SK-N-MC (cell line): ENCODE results near the gene ADAMTS12.

ENCODE experiments used
- EZH2 ChIP-seq: fragments of 200-600 bp; sonication (generic); IDR thresholded peaks from one replicate; pipeline ENCODE4 v1.6.1; 2017; ENCODE audit warnings: antibody characterized with exemption
- FOXP2 ChIP-seq: optimal IDR thresholded peaks from 2 replicates; pipeline ENCODE3; 2011; ENCODE audit warnings: mild to moderate bottlenecking, moderate library complexity; ENCODE audit not compliant: insufficient read depth; ENCODE audit errors: extremely low read length, control extremely low read depth
- POLR2AphosphoS5 ChIP-seq: IDR thresholded peaks from 2 replicates; pipeline ENCODE4 v1.6.1; 2012; ENCODE audit warnings: mild to moderate bottlenecking, low read depth, low read length, borderline replicate concordance

DNA sequence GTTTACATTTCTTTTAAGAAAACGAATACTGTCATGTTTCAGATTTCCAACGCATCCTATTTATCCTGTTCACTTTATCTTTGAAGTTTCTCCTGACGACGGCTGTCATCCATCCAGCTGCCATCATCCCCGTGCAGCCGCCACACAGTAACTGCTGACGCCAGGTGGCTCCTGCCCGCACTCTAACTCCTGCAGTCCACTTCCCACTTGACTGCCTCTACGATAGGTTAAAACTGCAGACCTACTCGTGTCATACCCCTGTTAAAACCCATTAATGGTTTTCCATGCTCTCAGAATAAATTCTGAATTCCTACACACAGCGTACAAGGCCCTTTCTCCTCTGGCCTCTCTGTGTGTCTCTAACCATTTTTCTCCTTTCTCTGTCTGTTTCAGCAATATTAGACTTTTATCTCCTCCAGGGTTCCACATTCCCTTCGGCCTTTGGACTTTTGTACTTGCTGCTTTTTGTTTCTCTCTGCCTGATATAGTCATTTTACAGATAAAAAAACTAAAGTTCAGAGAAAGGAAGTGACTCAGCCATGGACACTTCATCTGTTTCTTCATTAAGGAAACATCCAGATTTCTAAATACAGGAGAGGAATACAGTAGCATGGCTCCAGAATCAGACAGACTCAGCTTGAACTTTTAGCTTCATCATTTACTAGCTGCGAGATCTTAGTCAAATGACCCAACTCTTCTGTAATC, 84.9 kb downstream of the ADAMTS12 start:
- TF ChIP-seq POLR2AphosphoS5 = no peak
- no peak for TF ChIP-seq FOXP2
- TF ChIP-seq EZH2 = no peak
